Measurements from ENCODE around the gene PPP2R2D. TPM values are rescaled to one million over a fixed set of nuclear protein-coding genes. Genes with fewer than 3 reads are reported as not detected.

PPP2R2D gene
- total RNA-seq, 1 experiment from 2014 or later: 33.2 TPM

GRCh38 chr10:131876017-131876416 is 24.8 kb upstream of the PPP2R2D start:
- DNase-seq (ENCODE audit: low spot score) (no peak), ATAC-seq (no peak)
- H3K27ac Mint-ChIP-seq: no peak overlapping the region
- peaks cover 8% of the 10 kb centered on the region for H3K4me1 Mint-ChIP-seq
- TF ChIP-seq CDX4 (CRISPR knock-in tag; IDR thresholded peaks at IDR 0.05; ENCODE audit: borderline replicate concordance) (no peak), TEAD1 (CRISPR knock-in tag; IDR thresholded peaks at IDR 0.05) (no peak), ELF4 (CRISPR knock-in tag; IDR thresholded peaks at IDR 0.05; ENCODE audit: low read depth) (no peak), ATF3 (CRISPR knock-in tag; conservative IDR thresholded peaks at IDR 0.05) (no peak), GRHL2 (CRISPR knock-in tag; IDR thresholded peaks at IDR 0.05; ENCODE audit: insufficient replicate concordance, severe bottlenecking) (no peak), ARID4B (CRISPR knock-in tag; IDR thresholded peaks at IDR 0.05; ENCODE audit: borderline replicate concordance) (no peak), ATF2 (CRISPR knock-in tag; IDR thresholded peaks at IDR 0.05; ENCODE audit: borderline replicate concordance, low read depth) (no peak), E2F5 (CRISPR knock-in tag; IDR thresholded peaks at IDR 0.05) (no peak), ZBTB21 (CRISPR knock-in tag; IDR thresholded peaks at IDR 0.05; ENCODE audit: borderline replicate concordance) (no peak), ZBTB43 (CRISPR knock-in tag; IDR thresholded peaks at IDR 0.05) (no peak), FOXP4 (CRISPR knock-in tag; IDR thresholded peaks at IDR 0.05) (no peak), ZNF416 (CRISPR knock-in tag; IDR thresholded peaks at IDR 0.05) (no peak), ZNF425 (CRISPR knock-in tag; conservative IDR thresholded peaks at IDR 0.05) (no peak), NR2C2 (CRISPR knock-in tag; IDR thresholded peaks at IDR 0.05) (no peak), CBFB (CRISPR knock-in tag; IDR thresholded peaks at IDR 0.05; ENCODE audit: low read depth) (no peak), OVOL2 (CRISPR knock-in tag; IDR thresholded peaks at IDR 0.05; ENCODE audit: borderline replicate concordance) (no peak), RELA (CRISPR knock-in tag; IDR thresholded peaks at IDR 0.05; ENCODE audit: borderline replicate concordance) (no peak), ZNF219 (CRISPR knock-in tag; IDR thresholded peaks at IDR 0.05; ENCODE audit: borderline replicate concordance) (no peak)
- POLR2A ChIA-PET: no interaction called here
- H3K4me3 Mint-ChIP-seq: no peak overlapping the region
- peaks cover 2% of the 10 kb centered on the region; the same call in 1 of the 2 replicates for H3K27me3 Mint-ChIP-seq (ENCODE audit: low read depth)
- H3K36me3 Mint-ChIP-seq: no peaks in the 10 kb centered on the region
- CTCF ChIA-PET: interaction anchor here (0.9 to 2.0 kb wide), 8 partner anchors 10 to 1686 kb away, joined by 3 to 13 read pairs (median 4); no protein-coding TSS in a partner anchor
- H3K9me3 Mint-ChIP-seq: peaks cover 18% of the 10 kb centered on the region

Data from WTC11 (cell line).